B cell (primary cell): Measurements from ENCODE around the gene CLCF1. TPM values are rescaled to one million over a fixed set of nuclear protein-coding genes. Genes with fewer than 3 reads are reported as not detected.

Source experiments
- ATAC-seq: fragments of 200-7000 bp; cut with Tn5 transposase; one replicate; pipeline ENCODE4 v1.10.0; 2021; ENCODE audit warnings: low read depth, mild to moderate bottlenecking, moderate number of reproducible peaks, moderate library complexity
- CTCF ChIA-PET: fragments of 350-600 bp; sonication (Branson Sonifier 250); formaldehyde crosslinking; loops from one replicate; lab custom pipeline; 2021; ENCODE audit warnings: antibody characterized with exemption, inconsistent platforms; lab: Charles Lee
- POLR2A ChIA-PET: fragments of 350-600 bp; sonication (Branson Sonifier 250); formaldehyde crosslinking; loops from one replicate; lab custom pipeline; 2021; ENCODE audit warnings: antibody characterized with exemption; lab: Charles Lee
- DNase-seq: peaks from one replicate; pipeline ENCODE4 v3.0.0; 2013
- H2AFZ ChIP-seq: 2 replicates; pipeline ENCODE4 v1.6.1; 2012; ENCODE audit warnings: mild to moderate bottlenecking, low read depth, low read length; ENCODE audit not compliant: insufficient read depth, poor library complexity, severe bottlenecking
- H3K27ac ChIP-seq, 2 donors: 1 replicate in 1 of 2; 2 replicates in 1 of 2; pipeline ENCODE4 v1.5.1; 2012 to 2013; ENCODE audit warnings: low read length in 2 of 2, mild to moderate bottlenecking in 2 of 2, moderate library complexity in 1 of 2
- H3K27me3 ChIP-seq, 4 experiments: fragments of 200-600 bp in 1 of 4; sonication (generic) in 1 of 4; replicated peaks in 1 of 4; 1 replicate in 2 of 4; 2 replicates in 2 of 4; pipeline versions ENCODE4 v1.6.1 to v1.7.0; 2013 to 2016; ENCODE audit warnings: low read length in 3 of 4, mild to moderate bottlenecking in 2 of 4, mixed read lengths in 1 of 4, moderate library complexity in 1 of 4; ENCODE audit not compliant: insufficient read depth in 4 of 4, control insufficient read depth in 3 of 4; ENCODE audit errors: control extremely low read depth in 1 of 4
- H3K36me3 ChIP-seq, 2 experiments: replicated peaks in 1 of 2; 1 replicate in 1 of 2; 2 replicates in 1 of 2; pipeline versions ENCODE4 v1.6.1 to v1.7.1; 2013; ENCODE audit warnings: low read length in 1 of 2; ENCODE audit not compliant: insufficient read depth in 2 of 2, control insufficient read depth in 1 of 2; ENCODE audit errors: control extremely low read depth in 1 of 2, extremely low read depth in 1 of 2
- H3K4me1 ChIP-seq, 2 donors: fragments of 200-600 bp in 1 of 2; sonication (generic) in 1 of 2; 1 replicate in 1 of 2; 2 replicates in 1 of 2; pipeline versions ENCODE4 v1.5.1 to v1.6.1; 2013 to 2017; ENCODE audit warnings: low read length in 2 of 2; ENCODE audit not compliant: control insufficient read depth in 2 of 2, insufficient read depth in 2 of 2
- H3K4me2 ChIP-seq: replicated peaks from 2 replicates; pipeline ENCODE3; 2012; ENCODE audit warnings: mild to moderate bottlenecking, low read depth, low read length; ENCODE audit not compliant: poor library complexity, severe bottlenecking
- H3K4me3 ChIP-seq, 5 experiments: fragments of 200-600 bp in 1 of 5; sonication (generic) in 1 of 5; 1 replicate in 3 of 5; 2 replicates in 2 of 5; pipeline versions ENCODE4 v1.5.1 to v1.7.0; 2011 to 2016; ENCODE audit warnings: low read length in 4 of 5, mild to moderate bottlenecking in 4 of 5, low read depth in 2 of 5, control low read depth in 1 of 5, moderate library complexity in 1 of 5; ENCODE audit not compliant: insufficient read depth in 1 of 5; ENCODE audit errors: control extremely low read depth in 1 of 5, extremely low read depth in 1 of 5
- H3K79me2 ChIP-seq: fragments of 200-600 bp; sonication (generic); one replicate; pipeline ENCODE4 v1.6.0; 2016; ENCODE audit warnings: low read length; ENCODE audit not compliant: control insufficient read depth, insufficient read depth
- H3K9ac ChIP-seq: fragments of 200-600 bp; sonication (generic); 2 replicates; pipeline ENCODE4 v1.6.1; 2017; ENCODE audit warnings: mild to moderate bottlenecking, low read length, moderate library complexity
- H3K9me3 ChIP-seq, 3 donors: one replicate each; pipeline versions ENCODE4 v1.6.1 to v1.7.1; 2013; ENCODE audit warnings: low read length in 2 of 3; ENCODE audit not compliant: control insufficient read depth in 2 of 3, insufficient read depth in 1 of 3; ENCODE audit errors: control extremely low read depth in 1 of 3
- H4K20me1 ChIP-seq: 2 replicates; pipeline ENCODE4 v1.6.0; 2012; ENCODE audit warnings: mild to moderate bottlenecking, low read length; ENCODE audit not compliant: insufficient read depth, control insufficient read depth, poor library complexity, severe bottlenecking
- H3K27ac Mint-ChIP-seq: one replicate; pipeline ENCODE4 v1.8.0; 2021; ENCODE audit warnings: mixed read lengths
- H3K27me3 Mint-ChIP-seq: one replicate; pipeline ENCODE4 v1.8.0; 2021; ENCODE audit warnings: mixed read lengths
- H3K4me1 Mint-ChIP-seq: one replicate; pipeline ENCODE4 v1.8.0; 2021; ENCODE audit warnings: mixed read lengths
- H3K4me3 Mint-ChIP-seq: one replicate; pipeline ENCODE4 v1.8.0; 2021; ENCODE audit warnings: mixed read lengths
- H3K9me3 Mint-ChIP-seq: one replicate; pipeline ENCODE4 v1.8.0; 2022; ENCODE audit warnings: mixed read lengths; ENCODE audit not compliant: insufficient read depth
- CTCF ChIP-seq: fragments of 200-600 bp; IDR thresholded peaks from one replicate; pipeline ENCODE4 v1.8.0; 2022; ENCODE audit warnings: antibody characterized with exemption, mild to moderate bottlenecking
- EZH2 ChIP-seq: IDR thresholded peaks from 2 replicates; pipeline ENCODE4 v1.6.1; 2012; ENCODE audit warnings: borderline replicate concordance, low read depth, mild to moderate bottlenecking, moderate library complexity, low read length; ENCODE audit not compliant: insufficient read depth, poor library complexity, severe bottlenecking
- whole genome bisulfite sequencing: methylation state at CpG from one replicate; pipeline ENCODE4 v1.1.5; 2013; ENCODE audit warnings: missing lambda C conversion rate; ENCODE audit not compliant: insufficient coverage; 5-methylcytosine and 5-hydroxymethylcytosine counted together
- intact Hi-C: fragments of 100-400 bp; cut with micrococcal nuclease; formaldehyde crosslinking; loops from one replicate; pipeline ENCODE4 v1.10.0; 2022
- polyA plus RNA-seq: library from polyadenylated mRNA; depleted of rRNA; stranded (reverse); fragments of >200 nt; gene quantifications from 2 replicates; pipeline ENCODE4 v1.2.3, GENCODE V29; 2012
- total RNA-seq, 2 donors: library from RNA; stranded (reverse); fragments of 120-200 nt in 1 of 2; gene quantifications; 1 replicate in 1 of 2; 2 replicates in 1 of 2; pipeline versions ENCODE4 v1.2.3 to v1.2.4, GENCODE V29; 2013 to 2022

The CLCF1 gene
- total and polyA plus RNA-seq, 2 donors (not counting 1 experiment from before 2014, with no cell fraction given) = 29.1 to 44.6 TPM

GRCh38 chr11:67372321-67372992, 941 bp downstream of the CLCF1 start:
- peaks cover 56% of the 10 kb centered on the region for H3K79me2 ChIP-seq
- Mint-ChIP-seq H3K4me3 (peak overlapping the region; percentile 92), H3K9me3 (no peaks in the 10 kb centered on the region), H3K27me3 (no peaks in the 10 kb centered on the region), H3K4me1 (peaks cover 64% of the 10 kb centered on the region), H3K27ac (peak overlapping the region; percentile 72)
- peaks cover 57 to 61% of the 10 kb centered on the region in 2 donors for H3K4me1 ChIP-seq
- H2AFZ ChIP-seq = peak overlapping the region; percentile 71
- peak overlapping the region in 1 of 2 donors; percentile 89 for H3K27ac ChIP-seq
- intact Hi-C loops = no loop called here
- H3K9me3 ChIP-seq = no peaks in the 10 kb centered on the region
- TF ChIP-seq EZH2 (no peak), CTCF (no peak)
- POLR2A ChIA-PET = interaction anchor here (0.6 to 14.2 kb wide), 14 partner anchors 9 to 315 kb away, joined by 3 to 323 read pairs (median 7); partner anchors contain the start of genes ANKRD13D, POLD4, PPP1CA and RAD9A
- peak overlapping the region; percentile 88 for H3K9ac ChIP-seq
- CTCF ChIA-PET = interaction anchor here (1.0 to 42.2 kb wide), 6 partner anchors 1 to 276 kb away, joined by 3 to 2379 read pairs (median 4); partner anchors contain the start of genes CLCF1, POLD4 and RAD9A
- H3K4me3 ChIP-seq = peak overlapping the region; percentile 30 to 95 (median 71)
- ATAC-seq (peak; percentile 18), DNase-seq (no peak)
- WGBS = under 1% methylated on average over 51 of the region's 78 CpGs
- peak overlapping the region; percentile 93 for H3K4me2 ChIP-seq
- peaks cover 48% of the 10 kb centered on the region for H4K20me1 ChIP-seq
- H3K27me3 ChIP-seq = no peaks in the 10 kb centered on the region
- H3K36me3 ChIP-seq = peaks cover 0 to 6% of the 10 kb centered on the region in 2 experiments

GRCh38 chr11:67371911-67372320, 1.5 kb downstream of the CLCF1 start:
- Mint-ChIP-seq H3K27me3 (no peaks in the 10 kb centered on the region), H3K4me3 (peak overlapping the region; percentile 92), H3K4me1 (peaks cover 66% of the 10 kb centered on the region), H3K27ac (peak overlapping the region; percentile 72), H3K9me3 (no peaks in the 10 kb centered on the region)
- peaks cover 0 to 9% of the 10 kb centered on the region in 2 experiments for H3K36me3 ChIP-seq
- ChIA-PET POLR2A (interaction anchor here (0.5 to 14.2 kb wide), 10 partner anchors 8 to 102 kb away, joined by 3 to 323 read pairs (median 4); partner anchors contain the start of genes POLD4 and RAD9A), CTCF (interaction anchor here (1.0 to 42.2 kb wide), 8 partner anchors 0 to 277 kb away, joined by 3 to 2379 read pairs (median 4); partner anchors contain the start of genes CLCF1, POLD4, PPP1CA and RAD9A)
- WGBS = 17% methylated on average over 12 of the region's 16 CpGs
- peak overlapping the region; percentile 93 for H3K4me2 ChIP-seq
- TF ChIP-seq EZH2 = no peak
- no peak for TF ChIP-seq CTCF
- H4K20me1 ChIP-seq = peaks cover 54% of the 10 kb centered on the region
- intact Hi-C loops = no loop called here
- peak; percentile 49 for DNase-seq
- no peaks in the 10 kb centered on the region for H3K9me3 ChIP-seq
- H3K27me3 ChIP-seq = no peaks in the 10 kb centered on the region
- peak; percentile 1 for ATAC-seq
- H3K79me2 ChIP-seq = peaks cover 61% of the 10 kb centered on the region
- no peak overlapping the region for H2AFZ ChIP-seq
- peak overlapping the region in 1 of 2 donors; percentile 52 for H3K27ac ChIP-seq
- H3K9ac ChIP-seq = peak overlapping the region; percentile 88
- H3K4me1 ChIP-seq = peaks cover 62 to 67% of the 10 kb centered on the region in 2 donors
- peak overlapping the region; percentile 30 to 95 (median 71) for H3K4me3 ChIP-seq
